Lung (tissue), 12 donors: ENCODE results near the gene CDH4. TPM values are rescaled to one million over a fixed set of nuclear protein-coding genes. Genes with fewer than 3 reads are reported as not detected.

Source experiments
- ATAC-seq: fragments of 200-7000 bp; cut with Tn5 transposase; one replicate; pipeline ENCODE4 v1.9.1; 2020; ENCODE audit warnings: moderate number of reproducible peaks; ENCODE audit not compliant: insufficient read depth, low FRiP score
- DNase-seq, 3 donors: peaks; one replicate each; pipeline ENCODE4 v3.0.0-alpha.2; 2013 to 2017
- H3K27ac ChIP-seq, 2 donors: one replicate each; pipeline ENCODE4 v1.5.1; 2013; ENCODE audit warnings: mild to moderate bottlenecking in 2 of 2, moderate library complexity in 2 of 2, control low read depth in 1 of 2, inconsistent platforms in 1 of 2, low read depth in 1 of 2, low read length in 1 of 2
- H3K27me3 ChIP-seq, 3 donors: one replicate each; pipeline ENCODE4 v1.5.1; 2013; ENCODE audit warnings: low read length in 2 of 3; ENCODE audit not compliant: control insufficient read depth in 3 of 3, insufficient read depth in 3 of 3
- H3K36me3 ChIP-seq, 4 donors: one replicate each; pipeline ENCODE4 v1.5.1; 2013; ENCODE audit warnings: low read length in 4 of 4, mild to moderate bottlenecking in 1 of 4, moderate library complexity in 1 of 4; ENCODE audit not compliant: control insufficient read depth in 4 of 4, insufficient read depth in 4 of 4
- H3K4me1 ChIP-seq, 5 donors: one replicate each; pipeline ENCODE4 v1.5.1; 2013; ENCODE audit warnings: low read length in 5 of 5, mild to moderate bottlenecking in 2 of 5, moderate library complexity in 1 of 5; ENCODE audit not compliant: control insufficient read depth in 5 of 5, insufficient read depth in 5 of 5
- H3K4me3 ChIP-seq: one replicate; pipeline ENCODE4 v1.5.1; 2013; ENCODE audit warnings: mild to moderate bottlenecking, control low read depth, moderate library complexity
- H3K9ac ChIP-seq, 2 donors: one replicate each; pipeline ENCODE4 v1.5.1; 2013; ENCODE audit warnings: low read length in 2 of 2, control low read depth in 1 of 2; ENCODE audit not compliant: insufficient read depth in 1 of 2
- H3K9me3 ChIP-seq, 4 donors: one replicate each; pipeline ENCODE4 v1.5.1; 2013; ENCODE audit warnings: low read length in 3 of 4, mild to moderate bottlenecking in 1 of 4, moderate library complexity in 1 of 4; ENCODE audit not compliant: control insufficient read depth in 4 of 4, insufficient read depth in 3 of 4
- CTCF ChIP-seq: IDR thresholded peaks from 2 replicates; pipeline ENCODE4 v1.5.1; 2012; ENCODE audit warnings: mild to moderate bottlenecking; ENCODE audit errors: control extremely low read depth, extremely low read depth
- WGBS, 2 donors: extraction: QIAGEN DNeasy Blood & Tissue Kit; methylation state at CpG; one replicate each; pipeline ENCODE4 v1.1.7; 2013; 5-methylcytosine and 5-hydroxymethylcytosine counted together
- polyA plus RNA-seq, 2 donors: library from polyadenylated mRNA; stranded (reverse); fragments of 200-250 nt; gene quantifications; one replicate each; pipeline ENCODE4 v1.2.1, GENCODE V29; 2013
- total RNA-seq, 2 donors: library from RNA; depleted of rRNA in 1 of 2; stranded (reverse); fragments of >200 nt in 1 of 2; gene quantifications; one replicate each; pipeline ENCODE4 v1.2.1, GENCODE V29; 2014 to 2021
- donor health status: control.
- donor health status: control.
- donor health status: Bipolar disorder and iron deficiency.
- donor health status: healthy.
- donor health status: DM: yes; HTN: yes; CAD: no.

The CDH4 gene
- total and polyA plus RNA-seq, 4 donors: 0.10 to 2.1 (median 0.34) TPM

GRCh38 chr20:61349447-61350165 lies 97.5 kb downstream of the CDH4 start:
- Histone ChIP-seq H3K9ac (no peak overlapping the region), H3K9me3 (peaks cover 0 to 2% (median 0%) of the 10 kb centered on the region in 4 donors), H3K36me3 (no peaks in the 10 kb centered on the region), H3K27ac (no peak overlapping the region), H3K4me3 (no peak overlapping the region), H3K27me3 (peaks cover 0 to 14% (median 7%) of the 10 kb centered on the region in 3 donors), H3K4me1 (peaks cover 0 to 1% (median 0%) of the 10 kb centered on the region in 5 donors)
- 76 to 87% methylated on average over 20 to 21 of the region's 21 CpGs for WGBS, 2 donors
- TF ChIP-seq CTCF: no peak
- DNase-seq (no peak), ATAC-seq (no peak)

GRCh38 chr20:61350500-61351250 lies 98.6 kb downstream of the CDH4 start:
- 84 to 94% methylated on average over 14 of the region's 14 CpGs for WGBS, 2 donors
- no peak for ATAC-seq
- Histone ChIP-seq H3K27ac (no peak overlapping the region), H3K36me3 (no peaks in the 10 kb centered on the region), H3K27me3 (peaks cover 0 to 17% (median 7%) of the 10 kb centered on the region in 3 donors), H3K4me1 (peaks cover 0 to 1% (median 0%) of the 10 kb centered on the region in 5 donors), H3K9me3 (peaks cover 0 to 2% (median 0%) of the 10 kb centered on the region in 4 donors), H3K4me3 (no peak overlapping the region), H3K9ac (no peak overlapping the region)
- DNase-seq: no peak
- TF ChIP-seq CTCF: no peak

- Histone ChIP-seq H3K4me3 (no peak overlapping the region), H3K9me3 (peaks cover 0 to 2% (median 0%) of the 10 kb centered on the region in 4 donors), H3K36me3 (no peaks in the 10 kb centered on the region), H3K4me1 (no peaks in the 10 kb centered on the region), H3K9ac (no peak overlapping the region), H3K27me3 (peaks cover 0 to 21% (median 7%) of the 10 kb centered on the region in 3 donors), H3K27ac (no peak overlapping the region)
- WGBS, 2 donors: 16 to 19% methylated on average over 30 to 33 of the region's 33 CpGs
- ATAC-seq (no peak), DNase-seq (no peak)
- TF ChIP-seq CTCF: no peak
Measured at GRCh38 chr20:61352346-61353260, 100.5 kb downstream of the CDH4 start.
